ENCODE results near the gene ANKRD13B.

The ANKRD13B gene

GRCh38 chr17:29590411-29591145 lies 2.4 kb upstream of the ANKRD13B start:
- Histone ChIP-seq H3K4me1 (ENCODE audit: control insufficient read depth, insufficient read depth, low read length) (peaks cover 66% of the 10 kb centered on the region), H3K9ac (ENCODE audit: low read length in 2 of 2) (peak overlapping the region; percentile 60 to 72), H3K27ac (ENCODE audit: low read length) (peak overlapping the region; percentile 71), H3K27me3 (ENCODE audit: control insufficient read depth in 1 of 2, insufficient read depth in 2 of 2, low read length in 2 of 2) (peaks cover 0 to 3% of the 10 kb centered on the region in 2 donors), H3K9me3 (ENCODE audit: control insufficient read depth in 2 of 2, low read length in 2 of 2) (no peaks in the 10 kb centered on the region), H3K4me3 (ENCODE audit: low read length in 2 of 2) (peak overlapping the region; percentile 77), H3K36me3 (ENCODE audit: control insufficient read depth in 2 of 2, insufficient read depth in 2 of 2, low read length in 2 of 2) (no peaks in the 10 kb centered on the region)

GRCh38 chr17:29591146-29591736 lies 1.7 kb upstream of the ANKRD13B start:
- peak overlapping the region; percentile 71 for H3K27ac ChIP-seq (ENCODE audit: low read length)
- peak overlapping the region in 1 of 2 donors; percentile 12 for H3K9ac ChIP-seq (ENCODE audit: low read length in 2 of 2)
- H3K36me3 ChIP-seq (ENCODE audit: control insufficient read depth in 2 of 2, insufficient read depth in 2 of 2, low read length in 2 of 2): no peaks in the 10 kb centered on the region
- no peaks in the 10 kb centered on the region for H3K9me3 ChIP-seq (ENCODE audit: control insufficient read depth in 2 of 2, low read length in 2 of 2)
- H3K27me3 ChIP-seq (ENCODE audit: control insufficient read depth in 1 of 2, insufficient read depth in 2 of 2, low read length in 2 of 2): peaks cover 0 to 3% of the 10 kb centered on the region in 2 donors
- peaks cover 70% of the 10 kb centered on the region for H3K4me1 ChIP-seq (ENCODE audit: control insufficient read depth, insufficient read depth, low read length)
- H3K4me3 ChIP-seq (ENCODE audit: low read length in 2 of 2): peak overlapping the region; percentile 56 to 77

- Histone ChIP-seq H3K36me3 (ENCODE audit: control insufficient read depth in 2 of 2, insufficient read depth in 2 of 2, low read length in 2 of 2) (no peaks in the 10 kb centered on the region), H3K4me3 (ENCODE audit: low read length in 2 of 2) (peak overlapping the region; percentile 75 to 77), H3K27ac (ENCODE audit: low read length) (peak overlapping the region; percentile 71), H3K4me1 (ENCODE audit: control insufficient read depth, insufficient read depth, low read length) (peaks cover 68% of the 10 kb centered on the region), H3K9ac (ENCODE audit: low read length in 2 of 2) (peak overlapping the region in 1 of 2 donors; percentile 35), H3K27me3 (ENCODE audit: control insufficient read depth in 1 of 2, insufficient read depth in 2 of 2, low read length in 2 of 2) (peaks cover 0 to 3% of the 10 kb centered on the region in 2 donors), H3K9me3 (ENCODE audit: control insufficient read depth in 2 of 2, low read length in 2 of 2) (no peaks in the 10 kb centered on the region)
Measured at GRCh38 chr17:29591737-29592608, 959 bp upstream of the ANKRD13B start.

GRCh38 chr17:29593591-29594518 lies 923 bp downstream of the ANKRD13B start:
- Histone ChIP-seq H3K4me1 (ENCODE audit: control insufficient read depth, insufficient read depth, low read length) (peaks cover 53% of the 10 kb centered on the region), H3K27me3 (ENCODE audit: control insufficient read depth in 1 of 2, insufficient read depth in 2 of 2, low read length in 2 of 2) (peaks cover 0 to 3% of the 10 kb centered on the region in 2 donors), H3K9ac (ENCODE audit: low read length in 2 of 2) (peak overlapping the region in 1 of 2 donors; percentile 48), H3K9me3 (ENCODE audit: control insufficient read depth in 2 of 2, low read length in 2 of 2) (no peaks in the 10 kb centered on the region), H3K36me3 (ENCODE audit: control insufficient read depth in 2 of 2, insufficient read depth in 2 of 2, low read length in 2 of 2) (no peaks in the 10 kb centered on the region), H3K27ac (ENCODE audit: low read length) (no peak overlapping the region), H3K4me3 (ENCODE audit: low read length in 2 of 2) (peak overlapping the region; percentile 51 to 73)

- Histone ChIP-seq H3K9me3 (ENCODE audit: control insufficient read depth in 2 of 2, low read length in 2 of 2) (no peaks in the 10 kb centered on the region), H3K9ac (ENCODE audit: low read length in 2 of 2) (no peak overlapping the region), H3K4me3 (ENCODE audit: low read length in 2 of 2) (peak overlapping the region in 1 of 2 donors; percentile 29), H3K27me3 (ENCODE audit: control insufficient read depth in 1 of 2, insufficient read depth in 2 of 2, low read length in 2 of 2) (peaks cover 0 to 3% of the 10 kb centered on the region in 2 donors), H3K36me3 (ENCODE audit: control insufficient read depth in 2 of 2, insufficient read depth in 2 of 2, low read length in 2 of 2) (no peaks in the 10 kb centered on the region), H3K4me1 (ENCODE audit: control insufficient read depth, insufficient read depth, low read length) (peaks cover 52% of the 10 kb centered on the region), H3K27ac (ENCODE audit: low read length) (no peak overlapping the region)
Measured at GRCh38 chr17:29594519-29595090, 1.7 kb downstream of the ANKRD13B start.

GRCh38 chr17:29595107-29595942 lies 2.4 kb downstream of the ANKRD13B start:
- no peak overlapping the region for H3K4me3 ChIP-seq (ENCODE audit: low read length in 2 of 2)
- no peaks in the 10 kb centered on the region for H3K36me3 ChIP-seq (ENCODE audit: control insufficient read depth in 2 of 2, insufficient read depth in 2 of 2, low read length in 2 of 2)
- H3K27me3 ChIP-seq (ENCODE audit: control insufficient read depth in 1 of 2, insufficient read depth in 2 of 2, low read length in 2 of 2): peaks cover 0 to 3% of the 10 kb centered on the region in 2 donors
- peaks cover 45% of the 10 kb centered on the region for H3K4me1 ChIP-seq (ENCODE audit: control insufficient read depth, insufficient read depth, low read length)
- H3K27ac ChIP-seq (ENCODE audit: low read length): no peak overlapping the region
- H3K9ac ChIP-seq (ENCODE audit: low read length in 2 of 2): no peak overlapping the region
- no peaks in the 10 kb centered on the region for H3K9me3 ChIP-seq (ENCODE audit: control insufficient read depth in 2 of 2, low read length in 2 of 2)

- Histone ChIP-seq H3K9me3 (ENCODE audit: control insufficient read depth in 2 of 2, low read length in 2 of 2) (no peaks in the 10 kb centered on the region), H3K36me3 (ENCODE audit: control insufficient read depth in 2 of 2, insufficient read depth in 2 of 2, low read length in 2 of 2) (no peaks in the 10 kb centered on the region), H3K27me3 (ENCODE audit: control insufficient read depth in 1 of 2, insufficient read depth in 2 of 2, low read length in 2 of 2) (peaks cover 0 to 3% of the 10 kb centered on the region in 2 donors), H3K4me3 (ENCODE audit: low read length in 2 of 2) (no peak overlapping the region), H3K4me1 (ENCODE audit: control insufficient read depth, insufficient read depth, low read length) (peaks cover 37% of the 10 kb centered on the region), H3K9ac (ENCODE audit: low read length in 2 of 2) (no peak overlapping the region), H3K27ac (ENCODE audit: low read length) (no peak overlapping the region)
Measured at GRCh38 chr17:29595943-29596774, 3.2 kb downstream of the ANKRD13B start.

- H3K9me3 ChIP-seq (ENCODE audit: control insufficient read depth in 2 of 2, low read length in 2 of 2): no peaks in the 10 kb centered on the region
- H3K27me3 ChIP-seq (ENCODE audit: control insufficient read depth in 1 of 2, insufficient read depth in 2 of 2, low read length in 2 of 2): peaks cover 0 to 3% of the 10 kb centered on the region in 2 donors
- H3K4me3 ChIP-seq (ENCODE audit: low read length in 2 of 2): no peak overlapping the region
- no peak overlapping the region for H3K27ac ChIP-seq (ENCODE audit: low read length)
- H3K36me3 ChIP-seq (ENCODE audit: control insufficient read depth in 2 of 2, insufficient read depth in 2 of 2, low read length in 2 of 2): no peaks in the 10 kb centered on the region
- H3K9ac ChIP-seq (ENCODE audit: low read length in 2 of 2): no peak overlapping the region
- peaks cover 31% of the 10 kb centered on the region for H3K4me1 ChIP-seq (ENCODE audit: control insufficient read depth, insufficient read depth, low read length)
Measured at GRCh38 chr17:29596811-29597210, 3.9 kb downstream of the ANKRD13B start.

Measured in stomach smooth muscle (tissue), 2 donors.